OCI-LY1 (cell line): Measurements from ENCODE around the gene PAEP.

Experiments used
- EZH2 ChIP-seq: fragments of 200-600 bp; sonication (generic), shearing (Covaris generic); IDR thresholded peaks from 2 replicates; pipeline ENCODE4 v1.8.0; 2017; ENCODE audit warnings: borderline replicate concordance, mixed run types, mild to moderate bottlenecking, antibody characterized with exemption, low read length, moderate library complexity, mixed read lengths
- TF ChIP-seq, protein P1 (sequence below): fragments of 200-600 bp; sonication (generic), shearing (Covaris generic); IDR thresholded peaks from 2 replicates; pipeline ENCODE4 v1.5.1; 2017; ENCODE audit warnings: mild to moderate bottlenecking, antibody characterized with exemption, low read length, moderate library complexity, mixed read lengths

- TF ChIP-seq, protein P1, sequence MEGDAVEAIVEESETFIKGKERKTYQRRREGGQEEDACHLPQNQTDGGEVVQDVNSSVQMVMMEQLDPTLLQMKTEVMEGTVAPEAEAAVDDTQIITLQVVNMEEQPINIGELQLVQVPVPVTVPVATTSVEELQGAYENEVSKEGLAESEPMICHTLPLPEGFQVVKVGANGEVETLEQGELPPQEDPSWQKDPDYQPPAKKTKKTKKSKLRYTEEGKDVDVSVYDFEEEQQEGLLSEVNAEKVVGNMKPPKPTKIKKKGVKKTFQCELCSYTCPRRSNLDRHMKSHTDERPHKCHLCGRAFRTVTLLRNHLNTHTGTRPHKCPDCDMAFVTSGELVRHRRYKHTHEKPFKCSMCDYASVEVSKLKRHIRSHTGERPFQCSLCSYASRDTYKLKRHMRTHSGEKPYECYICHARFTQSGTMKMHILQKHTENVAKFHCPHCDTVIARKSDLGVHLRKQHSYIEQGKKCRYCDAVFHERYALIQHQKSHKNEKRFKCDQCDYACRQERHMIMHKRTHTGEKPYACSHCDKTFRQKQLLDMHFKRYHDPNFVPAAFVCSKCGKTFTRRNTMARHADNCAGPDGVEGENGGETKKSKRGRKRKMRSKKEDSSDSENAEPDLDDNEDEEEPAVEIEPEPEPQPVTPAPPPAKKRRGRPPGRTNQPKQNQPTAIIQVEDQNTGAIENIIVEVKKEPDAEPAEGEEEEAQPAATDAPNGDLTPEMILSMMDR = no peak
- no peak for TF ChIP-seq EZH2
These were observed 23.4 kb downstream of the PAEP start for GRCh38 chr9:135584934-135585333.
